A549 (cell line): ENCODE measurements around the gene BCL3.

ENCODE experiments used
- CBX2 ChIP-seq: fragments of 200-600 bp; sonication (generic); IDR thresholded peaks from 2 replicates; pipeline ENCODE4 v1.6.1; 2016; ENCODE audit warnings: low read depth, mild to moderate bottlenecking, borderline replicate concordance
- CTCF ChIP-seq: fragments of >200 bp; sonication (Bioruptor Twin); formaldehyde crosslinking; IDR thresholded peaks from 3 replicates; pipeline ENCODE4 v1.5.1; 2016
- POLR2A ChIP-seq: IDR thresholded peaks from 2 replicates; pipeline ENCODE4 v1.6.1; 2012; ENCODE audit warnings: mild to moderate bottlenecking, low read length

- TF ChIP-seq POLR2A (no peak), CTCF (no peak), CBX2 (no peak)
These were observed 9.4 kb downstream of the BCL3 start for GRCh38 chr19:44757735-44758505.
